ENCODE results near the gene RNF32. TPM values are rescaled to one million over a fixed set of nuclear protein-coding genes. Genes with fewer than 3 reads are reported as not detected.

Gene RNF32
- total RNA-seq (0.75 TPM), polyA plus RNA-seq (ENCODE audit: insufficient read depth in 1 of 8, insufficient read length in 8 of 8, low replicate concordance in 1 of 8) (1 to 10 TPM in 7 of 8 donors, under 1 TPM in 1; 0.77 to 2.6 (median 2.1) TPM)
- long read RNA-seq, donor 1 = 0 reads
- long read RNA-seq, donor 2 = 0 reads
- long read RNA-seq, donor 3 = 0 reads
- long read RNA-seq, donor 4 = 0 reads
- long read RNA-seq, donor 5 = 0 reads
- long read RNA-seq, donor 6, partial matches to known transcripts = 9 of 9 reads
- long read RNA-seq, donor 6, other reads (novel, unspliced or antisense) = 0 of 9 reads
- long read RNA-seq, donor 7 = 0 reads
- long read RNA-seq, donor 8 = 0 reads
- long read RNA-seq, donor 9 = 0 reads
- long read RNA-seq, donor 10, partial matches to known transcripts = 14 of 14 reads
- long read RNA-seq, donor 10, other reads (novel, unspliced or antisense) = 0 of 14 reads
- long read RNA-seq, donor 11 = 0 reads

GRCh38 chr7:156640257-156640948, at the start of gene RNF32:
Gene RNF32 (plus strand): TSS chr7:156640774. CDS start chr7:156643878, 3,104 bp downstream.
- WGBS (ENCODE audit: insufficient coverage) = under 1% methylated on average over 85 of the region's 85 CpGs
- H3K27me3 ChIP-seq (ENCODE audit: control insufficient read depth, insufficient read depth, low read length) = peaks cover 13% of the 10 kb centered on the region
- peak within 1 kb of the TSS; percentile 71 for H3K4me3 ChIP-seq (ENCODE audit: low read length)
- peaks cover 3% of the 10 kb centered on the region for H3K9me3 ChIP-seq (replicated peaks; ENCODE audit: control insufficient read depth, low read depth, low read length)
- peak; percentile 91 for DNase-seq
- no peaks in the 10 kb centered on the region for H3K36me3 ChIP-seq (ENCODE audit: control insufficient read depth, insufficient read depth, low read length)
- peak within 1 kb of the TSS; percentile 48 for H3K27ac ChIP-seq (ENCODE audit: low read length)
- peaks cover 10% of the 10 kb centered on the region for H3K4me1 ChIP-seq (ENCODE audit: control insufficient read depth, insufficient read depth, low read length)

DNA sequence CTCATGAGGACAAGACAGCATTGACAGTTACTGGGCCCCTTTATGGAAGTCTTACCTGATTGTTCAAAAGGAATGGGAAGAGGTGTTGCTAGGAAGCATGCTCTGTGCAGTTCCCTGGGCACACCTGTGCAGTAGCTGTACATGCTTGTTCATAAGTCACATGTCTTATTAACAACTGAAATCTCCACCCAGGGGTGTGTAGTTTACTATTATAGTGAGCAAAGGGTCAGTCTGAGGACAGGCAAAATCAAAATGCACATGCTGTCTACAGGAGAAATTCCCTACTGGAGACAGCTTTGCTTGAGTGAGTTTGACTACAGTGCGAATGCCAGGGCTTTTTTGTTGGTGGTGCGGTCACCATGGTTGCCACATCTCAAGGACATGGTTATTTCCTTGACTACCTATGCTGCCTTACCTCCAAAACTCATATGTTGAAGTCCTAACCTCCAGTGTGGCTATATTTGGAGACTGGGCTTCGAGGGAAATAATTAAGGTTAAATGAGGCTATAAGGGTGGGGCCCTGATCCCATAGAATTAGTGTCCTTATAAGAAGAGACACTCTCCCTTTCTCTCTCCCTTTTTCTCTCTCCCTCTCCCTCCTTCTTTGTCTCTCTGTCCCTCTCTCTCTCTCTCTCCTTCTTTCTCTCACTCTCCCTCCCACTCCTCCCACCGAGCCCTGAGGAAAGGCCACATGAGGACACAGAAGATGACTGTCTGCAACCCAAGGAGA, 48.3 kb upstream of the RNF32 start:
- H3K27me3 ChIP-seq (ENCODE audit: control insufficient read depth, insufficient read depth, low read length) = no peaks in the 10 kb centered on the region
- no peaks in the 10 kb centered on the region for H3K4me1 ChIP-seq (ENCODE audit: control insufficient read depth, insufficient read depth, low read length)
- H3K27ac ChIP-seq (ENCODE audit: low read length) = no peak overlapping the region
- no peaks in the 10 kb centered on the region for H3K36me3 ChIP-seq (ENCODE audit: control insufficient read depth, insufficient read depth, low read length)
- H3K4me3 ChIP-seq (ENCODE audit: low read length) = no peak overlapping the region
- WGBS (ENCODE audit: insufficient coverage) = 86% methylated on average over 2 of the region's 4 CpGs
- no peak for DNase-seq
- peaks cover 7% of the 10 kb centered on the region for H3K9me3 ChIP-seq (replicated peaks; ENCODE audit: control insufficient read depth, low read depth, low read length)

- Histone ChIP-seq H3K27me3 (ENCODE audit: control insufficient read depth, insufficient read depth, low read length) (no peaks in the 10 kb centered on the region), H3K9me3 (replicated peaks; ENCODE audit: control insufficient read depth, low read depth, low read length) (peaks cover 7% of the 10 kb centered on the region), H3K4me1 (ENCODE audit: control insufficient read depth, insufficient read depth, low read length) (no peaks in the 10 kb centered on the region), H3K4me3 (ENCODE audit: low read length) (no peak overlapping the region), H3K27ac (ENCODE audit: low read length) (no peak overlapping the region), H3K36me3 (ENCODE audit: control insufficient read depth, insufficient read depth, low read length) (no peaks in the 10 kb centered on the region)
- DNase-seq = no peak
- no CpG with 5 or more reads among the region's 6 CpGs for WGBS (ENCODE audit: insufficient coverage)
These were observed 46.1 kb upstream of the RNF32 start for GRCh38 chr7:156594283-156595080.

DNA sequence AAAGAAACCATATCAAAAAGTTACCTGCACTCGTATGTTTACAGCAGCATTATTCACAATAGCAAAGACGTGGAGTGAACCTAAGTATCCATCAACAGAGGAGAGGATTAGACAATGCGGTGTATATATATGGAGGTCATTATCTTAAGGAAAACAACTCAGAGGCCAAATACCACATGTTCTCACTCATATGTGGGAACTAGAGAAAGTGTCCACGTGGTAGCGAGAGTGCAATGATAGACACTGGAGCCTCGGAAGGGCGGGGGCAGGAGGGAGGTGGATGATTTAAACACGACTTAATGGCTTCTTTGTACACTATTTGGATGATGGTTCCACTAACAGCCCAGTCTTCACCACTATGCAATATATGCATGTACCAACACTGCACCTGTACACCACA, 40.1 kb upstream of the RNF32 start:
- no peak for DNase-seq
- no peak overlapping the region for H3K27ac ChIP-seq (ENCODE audit: low read length)
- no peaks in the 10 kb centered on the region for H3K4me1 ChIP-seq (ENCODE audit: control insufficient read depth, insufficient read depth, low read length)
- no peaks in the 10 kb centered on the region for H3K9me3 ChIP-seq (replicated peaks; ENCODE audit: control insufficient read depth, low read depth, low read length)
- H3K27me3 ChIP-seq (ENCODE audit: control insufficient read depth, insufficient read depth, low read length) = no peaks in the 10 kb centered on the region
- WGBS (ENCODE audit: insufficient coverage) = 83% methylated on average over 2 of the region's 8 CpGs
- no peaks in the 10 kb centered on the region for H3K36me3 ChIP-seq (ENCODE audit: control insufficient read depth, insufficient read depth, low read length)
- no peak overlapping the region for H3K4me3 ChIP-seq (ENCODE audit: low read length)

DNA sequence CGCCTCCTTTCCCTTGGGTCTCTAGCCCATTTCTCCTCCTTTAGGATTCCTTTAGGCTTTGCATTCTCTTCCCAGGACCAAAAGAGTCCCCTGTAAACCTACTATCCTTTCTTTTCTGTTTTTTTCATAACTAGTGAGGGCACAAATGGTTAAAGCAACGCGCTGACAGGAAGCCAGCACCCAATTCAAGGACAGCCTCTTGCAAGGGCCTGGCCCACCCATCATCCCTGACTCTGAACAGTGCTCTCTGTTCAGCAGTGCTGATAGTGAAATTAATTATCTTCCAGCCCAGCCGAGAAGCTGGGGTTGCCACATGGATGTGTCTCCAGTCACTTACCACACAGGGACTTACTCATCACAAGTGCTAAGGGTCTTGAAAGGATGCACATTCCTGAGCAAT, 38.3 kb upstream of the RNF32 start:
- Histone ChIP-seq H3K27me3 (ENCODE audit: control insufficient read depth, insufficient read depth, low read length) (peaks cover 2% of the 10 kb centered on the region), H3K9me3 (replicated peaks; ENCODE audit: control insufficient read depth, low read depth, low read length) (no peaks in the 10 kb centered on the region), H3K4me1 (ENCODE audit: control insufficient read depth, insufficient read depth, low read length) (peaks cover 2% of the 10 kb centered on the region), H3K27ac (ENCODE audit: low read length) (no peak overlapping the region), H3K36me3 (ENCODE audit: control insufficient read depth, insufficient read depth, low read length) (no peaks in the 10 kb centered on the region), H3K4me3 (ENCODE audit: low read length) (no peak overlapping the region)
- no peak for DNase-seq
- 69% methylated on average over 3 of the region's 4 CpGs for WGBS (ENCODE audit: insufficient coverage)

DNA sequence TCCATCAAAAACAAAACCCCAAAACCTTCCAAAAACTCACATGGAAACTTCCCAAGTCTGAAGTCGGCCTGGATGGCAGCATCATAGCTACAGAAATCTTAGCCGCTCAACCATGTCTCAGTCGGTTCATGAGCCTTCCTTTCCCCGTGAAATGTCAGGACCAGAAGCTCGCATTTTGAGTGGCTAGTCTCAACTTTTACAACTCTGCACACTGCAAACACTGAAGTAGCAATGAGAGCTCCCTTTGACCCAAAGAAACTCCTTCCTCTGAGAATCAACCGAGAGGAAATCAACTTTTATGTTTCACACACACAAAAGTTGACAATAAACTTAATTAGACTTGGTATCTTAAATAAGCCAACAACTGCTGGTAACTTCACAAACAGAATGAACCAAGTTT, 37.6 kb upstream of the RNF32 start:
- WGBS (ENCODE audit: insufficient coverage) = 60% methylated on average over 5 of the region's 6 CpGs
- Histone ChIP-seq H3K4me1 (ENCODE audit: control insufficient read depth, insufficient read depth, low read length) (peaks cover 5% of the 10 kb centered on the region), H3K36me3 (ENCODE audit: control insufficient read depth, insufficient read depth, low read length) (no peaks in the 10 kb centered on the region), H3K4me3 (ENCODE audit: low read length) (no peak overlapping the region), H3K27ac (ENCODE audit: low read length) (no peak overlapping the region), H3K27me3 (ENCODE audit: control insufficient read depth, insufficient read depth, low read length) (peaks cover 7% of the 10 kb centered on the region), H3K9me3 (replicated peaks; ENCODE audit: control insufficient read depth, low read depth, low read length) (no peaks in the 10 kb centered on the region)
- DNase-seq = no peak

DNA sequence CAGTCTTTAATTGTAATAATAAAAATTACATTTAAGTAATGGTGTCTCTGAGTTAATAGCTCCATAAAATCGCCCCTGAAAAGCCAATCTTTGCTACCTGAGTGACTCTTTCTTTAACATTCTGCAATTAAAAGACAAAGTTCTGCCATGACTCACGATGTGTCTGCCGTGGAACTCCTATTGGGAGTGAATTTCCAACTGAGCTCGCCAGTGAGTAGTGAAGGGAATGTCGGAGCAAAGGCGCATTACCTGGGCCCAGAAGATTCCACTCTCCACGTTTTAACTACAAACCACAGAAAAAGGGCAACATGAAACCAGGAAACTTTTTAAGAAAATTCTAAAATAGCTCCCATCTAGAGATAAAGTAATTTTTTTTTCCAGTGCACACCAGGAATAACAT, 36.9 kb upstream of the RNF32 start:
- peaks cover 12% of the 10 kb centered on the region for H3K27me3 ChIP-seq (ENCODE audit: control insufficient read depth, insufficient read depth, low read length)
- H3K4me1 ChIP-seq (ENCODE audit: control insufficient read depth, insufficient read depth, low read length) = peaks cover 5% of the 10 kb centered on the region
- DNase-seq = no peak
- no peaks in the 10 kb centered on the region for H3K9me3 ChIP-seq (replicated peaks; ENCODE audit: control insufficient read depth, low read depth, low read length)
- WGBS (ENCODE audit: insufficient coverage) = no CpG with 5 or more reads among the region's 7 CpGs
- no peak overlapping the region for H3K27ac ChIP-seq (ENCODE audit: low read length)
- H3K4me3 ChIP-seq (ENCODE audit: low read length) = no peak overlapping the region
- H3K36me3 ChIP-seq (ENCODE audit: control insufficient read depth, insufficient read depth, low read length) = no peaks in the 10 kb centered on the region

GRCh38 chr7:156604311-156604710, 36.3 kb upstream of the RNF32 start:
- Histone ChIP-seq H3K4me3 (ENCODE audit: low read length) (no peak overlapping the region), H3K36me3 (ENCODE audit: control insufficient read depth, insufficient read depth, low read length) (no peaks in the 10 kb centered on the region), H3K27me3 (ENCODE audit: control insufficient read depth, insufficient read depth, low read length) (peaks cover 15% of the 10 kb centered on the region), H3K9me3 (replicated peaks; ENCODE audit: control insufficient read depth, low read depth, low read length) (no peaks in the 10 kb centered on the region), H3K4me1 (ENCODE audit: control insufficient read depth, insufficient read depth, low read length) (peaks cover 5% of the 10 kb centered on the region), H3K27ac (ENCODE audit: low read length) (no peak overlapping the region)
- WGBS (ENCODE audit: insufficient coverage) = 52% methylated on average over 13 of the region's 15 CpGs
- DNase-seq = no peak

DNA sequence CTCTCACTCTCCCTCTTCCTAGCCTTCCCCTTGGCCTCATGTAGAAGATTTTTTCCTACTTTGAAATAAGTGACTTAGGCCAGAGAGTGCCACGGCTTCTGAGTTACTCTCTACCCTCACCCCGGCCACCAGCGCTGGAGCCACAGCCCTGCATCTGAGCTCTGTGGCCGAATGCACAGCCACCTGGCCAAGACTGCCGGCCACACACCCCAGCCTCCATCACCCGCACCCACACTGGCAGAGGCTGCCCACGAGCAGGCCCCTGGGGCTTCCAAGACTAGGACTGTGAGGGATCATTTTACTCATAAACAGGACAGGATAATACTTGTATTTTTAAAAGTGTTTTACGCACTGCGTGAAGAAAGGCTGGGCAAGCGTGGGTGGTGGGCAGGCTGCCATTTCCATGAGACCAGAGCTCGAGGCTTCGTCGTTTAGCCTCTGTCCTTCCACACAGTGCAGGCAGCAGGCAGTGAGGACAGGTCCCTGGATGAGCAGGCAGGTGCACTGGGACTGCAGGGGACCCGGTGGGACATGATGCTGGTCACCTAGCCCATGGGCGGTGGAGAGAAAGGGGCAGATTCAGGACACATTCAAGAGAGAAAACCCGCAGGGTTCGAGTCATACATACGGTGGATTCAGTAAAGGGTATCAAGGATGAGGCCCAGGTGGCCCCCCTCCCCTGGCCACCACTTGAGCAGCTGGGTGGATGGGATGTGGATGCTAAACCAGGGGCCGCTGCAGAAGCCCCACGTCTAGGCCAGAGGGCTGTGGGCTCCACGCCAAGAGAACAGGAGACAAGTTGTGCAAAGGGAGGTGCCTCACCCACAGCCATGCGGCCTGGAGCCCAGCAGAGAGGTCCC, 35.5 kb upstream of the RNF32 start:
- no peak overlapping the region for H3K27ac ChIP-seq (ENCODE audit: low read length)
- peaks cover 16% of the 10 kb centered on the region for H3K27me3 ChIP-seq (ENCODE audit: control insufficient read depth, insufficient read depth, low read length)
- 81% methylated on average over 19 of the region's 22 CpGs for WGBS (ENCODE audit: insufficient coverage)
- H3K4me1 ChIP-seq (ENCODE audit: control insufficient read depth, insufficient read depth, low read length) = peaks cover 5% of the 10 kb centered on the region
- no peak for DNase-seq
- H3K9me3 ChIP-seq (replicated peaks; ENCODE audit: control insufficient read depth, low read depth, low read length) = no peaks in the 10 kb centered on the region
- no peak overlapping the region for H3K4me3 ChIP-seq (ENCODE audit: low read length)
- no peaks in the 10 kb centered on the region for H3K36me3 ChIP-seq (ENCODE audit: control insufficient read depth, insufficient read depth, low read length)

Measured in muscle of leg (tissue), 16 donors.